ENCODE results near the gene PSMB5. TPM values are rescaled to one million over a fixed set of nuclear protein-coding genes. Genes with fewer than 3 reads are reported as not detected.

The PSMB5 gene
- total and polyA plus RNA-seq, 9 of the 15 experiments (the other 6 are each of a cell fraction or from before 2014, with no cell fraction given), result 198 to 1,870 (median 269) TPM

DNA sequence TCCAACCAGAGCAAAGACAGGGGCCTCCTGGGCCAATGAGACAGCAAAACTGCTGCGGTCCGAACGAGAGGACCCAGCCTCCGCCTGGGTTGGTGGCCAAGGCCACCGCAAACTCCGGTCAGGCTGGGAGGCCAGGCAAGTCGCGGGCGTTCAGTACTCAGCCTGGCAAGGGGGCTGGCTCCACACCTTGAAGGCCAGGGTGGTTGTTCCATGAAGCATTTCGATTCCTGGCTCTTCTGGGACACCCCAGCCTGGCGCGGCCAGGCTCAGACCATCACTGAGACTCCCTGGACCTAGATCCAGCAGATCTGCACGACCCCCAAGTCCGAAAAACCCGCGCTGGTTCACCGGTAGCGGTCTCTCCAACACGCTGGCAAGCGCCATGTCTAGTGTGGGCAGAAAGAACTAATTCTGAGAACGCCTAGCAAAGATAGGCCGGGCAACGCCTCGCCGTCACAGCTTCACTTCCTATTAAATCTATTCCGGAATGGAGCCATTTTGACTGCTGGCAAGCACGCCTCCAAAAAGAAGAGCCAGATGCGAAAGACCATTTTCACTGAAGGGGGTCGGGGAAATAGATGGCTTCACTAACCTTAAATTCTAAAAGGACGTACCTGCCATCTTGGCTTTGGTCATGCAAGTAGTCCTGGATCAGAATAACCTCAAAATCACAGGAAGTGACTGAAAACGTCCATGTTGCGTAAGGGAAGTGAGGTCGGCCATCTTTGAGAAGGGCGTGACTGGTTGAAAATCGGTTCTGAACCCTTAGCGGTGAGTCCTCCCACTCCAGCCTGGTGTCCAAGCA is at the start of gene PSMB5 (continued):
- TF ChIP-seq, protein P1, sequence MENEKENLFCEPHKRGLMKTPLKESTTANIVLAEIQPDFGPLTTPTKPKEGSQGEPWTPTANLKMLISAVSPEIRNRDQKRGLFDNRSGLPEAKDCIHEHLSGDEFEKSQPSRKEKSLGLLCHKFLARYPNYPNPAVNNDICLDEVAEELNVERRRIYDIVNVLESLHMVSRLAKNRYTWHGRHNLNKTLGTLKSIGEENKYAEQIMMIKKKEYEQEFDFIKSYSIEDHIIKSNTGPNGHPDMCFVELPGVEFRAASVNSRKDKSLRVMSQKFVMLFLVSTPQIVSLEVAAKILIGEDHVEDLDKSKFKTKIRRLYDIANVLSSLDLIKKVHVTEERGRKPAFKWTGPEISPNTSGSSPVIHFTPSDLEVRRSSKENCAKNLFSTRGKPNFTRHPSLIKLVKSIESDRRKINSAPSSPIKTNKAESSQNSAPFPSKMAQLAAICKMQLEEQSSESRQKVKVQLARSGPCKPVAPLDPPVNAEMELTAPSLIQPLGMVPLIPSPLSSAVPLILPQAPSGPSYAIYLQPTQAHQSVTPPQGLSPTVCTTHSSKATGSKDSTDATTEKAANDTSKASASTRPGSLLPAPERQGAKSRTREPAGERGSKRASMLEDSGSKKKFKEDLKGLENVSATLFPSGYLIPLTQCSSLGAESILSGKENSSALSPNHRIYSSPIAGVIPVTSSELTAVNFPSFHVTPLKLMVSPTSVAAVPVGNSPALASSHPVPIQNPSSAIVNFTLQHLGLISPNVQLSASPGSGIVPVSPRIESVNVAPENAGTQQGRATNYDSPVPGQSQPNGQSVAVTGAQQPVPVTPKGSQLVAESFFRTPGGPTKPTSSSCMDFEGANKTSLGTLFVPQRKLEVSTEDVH (IDR thresholded peaks at IDR 0.05; ENCODE audit: low read depth, partially characterized antibody), result peak; percentile 78
- TF ChIP-seq, protein P2, sequence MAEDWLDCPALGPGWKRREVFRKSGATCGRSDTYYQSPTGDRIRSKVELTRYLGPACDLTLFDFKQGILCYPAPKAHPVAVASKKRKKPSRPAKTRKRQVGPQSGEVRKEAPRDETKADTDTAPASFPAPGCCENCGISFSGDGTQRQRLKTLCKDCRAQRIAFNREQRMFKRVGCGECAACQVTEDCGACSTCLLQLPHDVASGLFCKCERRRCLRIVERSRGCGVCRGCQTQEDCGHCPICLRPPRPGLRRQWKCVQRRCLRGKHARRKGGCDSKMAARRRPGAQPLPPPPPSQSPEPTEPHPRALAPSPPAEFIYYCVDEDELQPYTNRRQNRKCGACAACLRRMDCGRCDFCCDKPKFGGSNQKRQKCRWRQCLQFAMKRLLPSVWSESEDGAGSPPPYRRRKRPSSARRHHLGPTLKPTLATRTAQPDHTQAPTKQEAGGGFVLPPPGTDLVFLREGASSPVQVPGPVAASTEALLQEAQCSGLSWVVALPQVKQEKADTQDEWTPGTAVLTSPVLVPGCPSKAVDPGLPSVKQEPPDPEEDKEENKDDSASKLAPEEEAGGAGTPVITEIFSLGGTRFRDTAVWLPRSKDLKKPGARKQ (CRISPR knock-in tag; IDR thresholded peaks at IDR 0.05), result no peak
- TF ChIP-seq ZBTB7A (IDR thresholded peaks at IDR 0.05; ENCODE audit: borderline replicate concordance, control insufficient read depth, low read depth, low read length) (no peak), KLF13 (tag; IDR thresholded peaks at IDR 0.05; ENCODE audit: borderline replicate concordance, low read depth) (no peak), FOXM1 (IDR thresholded peaks at IDR 0.05; ENCODE audit: low read depth) (no peak), FOXM1 (CRISPR knock-in tag; IDR thresholded peaks at IDR 0.05; ENCODE audit: low read depth) (0 out of 2 replicates have a peak, but pooled peaks have one; percentile 38), ZNF707 (CRISPR knock-in tag; conservative IDR thresholded peaks at IDR 0.05) (no peak), KDM2B (CRISPR knock-in tag; IDR thresholded peaks at IDR 0.05) (no peak), MYC (IDR thresholded peaks at IDR 0.05; ENCODE audit: low read depth, low read length) (peak; percentile 67), MYC (CRISPR knock-in tag; IDR thresholded peaks at IDR 0.05; ENCODE audit: borderline replicate concordance, low read depth) (peak; percentile 61; the same call in 1 of the 2 replicates), PHF20 (IDR thresholded peaks at IDR 0.05; ENCODE audit: partially characterized antibody) (peak; percentile 51), ZNF766 (CRISPR knock-in tag; conservative IDR thresholded peaks at IDR 0.05) (peak; percentile 97), MEF2D (tag; conservative IDR thresholded peaks at IDR 0.05; ENCODE audit: low read depth) (peak; percentile 66; the same call in 1 of the 2 replicates), RFX7 (CRISPR knock-in tag; IDR thresholded peaks at IDR 0.05) (no peak), NFXL1 (CRISPR knock-in tag; IDR thresholded peaks at IDR 0.05) (no peak), CSDE1 (IDR thresholded peaks at IDR 0.05) (peak in 1 of 2 experiments; percentile 99; a peak in 2 of 4 replicates), TBP (optimal IDR thresholded peaks at IDR 0.05; ENCODE audit: low read depth, low read length) (peak; percentile 89), NONO (IDR thresholded peaks at IDR 0.05; ENCODE audit: low read depth in 2 of 2, low read length in 1 of 2) (no peak), RFX1 (IDR thresholded peaks at IDR 0.05) (peak; percentile 94)
- TF ChIP-seq, protein P3, sequence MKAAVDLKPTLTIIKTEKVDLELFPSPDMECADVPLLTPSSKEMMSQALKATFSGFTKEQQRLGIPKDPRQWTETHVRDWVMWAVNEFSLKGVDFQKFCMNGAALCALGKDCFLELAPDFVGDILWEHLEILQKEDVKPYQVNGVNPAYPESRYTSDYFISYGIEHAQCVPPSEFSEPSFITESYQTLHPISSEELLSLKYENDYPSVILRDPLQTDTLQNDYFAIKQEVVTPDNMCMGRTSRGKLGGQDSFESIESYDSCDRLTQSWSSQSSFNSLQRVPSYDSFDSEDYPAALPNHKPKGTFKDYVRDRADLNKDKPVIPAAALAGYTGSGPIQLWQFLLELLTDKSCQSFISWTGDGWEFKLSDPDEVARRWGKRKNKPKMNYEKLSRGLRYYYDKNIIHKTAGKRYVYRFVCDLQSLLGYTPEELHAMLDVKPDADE (conservative IDR thresholded peaks at IDR 0.05; ENCODE audit: control insufficient read depth, low read depth, low read length), result peak; percentile 59; the same call in 1 of the 2 replicates
- TF ChIP-seq, protein P4, sequence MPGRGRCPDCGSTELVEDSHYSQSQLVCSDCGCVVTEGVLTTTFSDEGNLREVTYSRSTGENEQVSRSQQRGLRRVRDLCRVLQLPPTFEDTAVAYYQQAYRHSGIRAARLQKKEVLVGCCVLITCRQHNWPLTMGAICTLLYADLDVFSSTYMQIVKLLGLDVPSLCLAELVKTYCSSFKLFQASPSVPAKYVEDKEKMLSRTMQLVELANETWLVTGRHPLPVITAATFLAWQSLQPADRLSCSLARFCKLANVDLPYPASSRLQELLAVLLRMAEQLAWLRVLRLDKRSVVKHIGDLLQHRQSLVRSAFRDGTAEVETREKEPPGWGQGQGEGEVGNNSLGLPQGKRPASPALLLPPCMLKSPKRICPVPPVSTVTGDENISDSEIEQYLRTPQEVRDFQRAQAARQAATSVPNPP (IDR thresholded peaks at IDR 0.05; ENCODE audit: borderline replicate concordance, insufficient read depth, insufficient read length), result no peak
